Measurements from ENCODE around the gene TEX9.

TEX9 gene

DNA sequence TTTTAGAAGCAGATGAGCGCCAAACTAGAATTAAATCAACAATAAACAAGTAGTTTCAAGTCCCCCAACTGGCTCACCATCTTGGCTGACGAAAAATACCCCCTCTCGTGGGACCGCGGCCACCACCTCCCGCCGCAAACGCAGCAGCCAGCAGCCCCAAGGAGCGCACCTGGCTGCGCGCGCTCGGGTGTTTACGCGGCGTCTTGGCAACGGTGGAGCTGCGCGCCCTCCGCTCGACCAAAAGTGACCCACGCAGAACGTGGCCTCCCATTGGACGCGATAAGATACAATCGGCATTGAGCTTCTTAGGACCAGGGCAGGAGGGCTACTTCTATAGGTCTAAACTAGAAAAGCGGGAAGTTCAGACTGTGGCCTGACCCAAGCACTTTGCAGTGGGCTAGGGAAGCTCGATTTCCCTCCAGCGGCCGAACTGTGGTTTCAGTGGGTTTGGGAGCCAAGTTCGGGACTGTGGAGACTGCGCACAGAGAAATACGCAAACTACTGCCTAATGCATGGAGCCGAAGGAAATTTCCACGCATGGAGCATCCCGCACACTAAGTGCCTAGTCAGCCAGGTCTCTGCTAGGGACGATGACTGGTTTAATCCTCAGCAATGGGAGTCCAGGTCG is 99.8 kb downstream of the TEX9 start, which contains the start of gene MNS1:
Gene MNS1 (minus strand): TSS at position 245 of the 628 bp plus-strand sequence. CDS start 165 bp downstream, at position 80.
- no peaks in the 10 kb centered on the region for H3K36me3 ChIP-seq (ENCODE audit: control insufficient read depth in 1 of 2, insufficient read depth in 2 of 2, low read length in 2 of 2)
- H3K27ac ChIP-seq (ENCODE audit: low read depth, low read length) = no peak within 1 kb of the TSS
- H3K4me1 ChIP-seq (ENCODE audit: control insufficient read depth in 1 of 2, insufficient read depth in 2 of 2, low read length in 2 of 2) = peaks cover 20 to 24% of the 10 kb centered on the region in 2 donors
- peak within 1 kb of the TSS; percentile 16 to 35 for H3K9ac ChIP-seq (ENCODE audit: low read depth in 1 of 2, low read length in 2 of 2)
- H3K9me3 ChIP-seq (ENCODE audit: control insufficient read depth in 1 of 2, low read length in 2 of 2) = no peaks in the 10 kb centered on the region
- H3K4me3 ChIP-seq (ENCODE audit: low read depth in 1 of 2, low read length in 2 of 2) = peak within 1 kb of the TSS; percentile 75 to 77
- no peaks in the 10 kb centered on the region for H3K27me3 ChIP-seq (ENCODE audit: control insufficient read depth in 1 of 2, insufficient read depth in 2 of 2, low read length in 2 of 2)

DNA sequence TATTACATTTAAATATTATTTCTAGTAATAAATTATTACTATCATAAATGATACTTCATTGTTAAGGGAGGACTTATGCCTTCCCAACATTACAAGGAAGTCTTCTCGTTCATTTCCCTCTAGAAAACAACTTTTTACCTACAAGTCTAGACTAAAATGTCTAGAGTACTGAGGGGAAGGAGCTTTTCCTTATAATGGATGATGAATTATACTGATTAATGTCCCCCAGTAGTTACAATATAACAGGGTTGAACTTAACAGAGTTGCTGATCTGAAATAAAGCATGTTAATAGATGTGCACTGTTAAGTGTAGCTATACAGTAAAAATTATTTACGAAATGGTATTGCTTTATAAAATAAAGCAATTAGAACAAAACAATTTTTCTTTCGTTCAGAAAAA is 102.4 kb downstream of the TEX9 start:
- Histone ChIP-seq H3K27ac (ENCODE audit: low read depth, low read length) (no peak overlapping the region), H3K4me1 (ENCODE audit: control insufficient read depth in 1 of 2, insufficient read depth in 2 of 2, low read length in 2 of 2) (peaks cover 21 to 24% of the 10 kb centered on the region in 2 donors), H3K9ac (ENCODE audit: low read depth in 1 of 2, low read length in 2 of 2) (no peak overlapping the region), H3K9me3 (ENCODE audit: control insufficient read depth in 1 of 2, low read length in 2 of 2) (no peaks in the 10 kb centered on the region), H3K27me3 (ENCODE audit: control insufficient read depth in 1 of 2, insufficient read depth in 2 of 2, low read length in 2 of 2) (no peaks in the 10 kb centered on the region), H3K4me3 (ENCODE audit: low read depth in 1 of 2, low read length in 2 of 2) (peak overlapping the region in 1 of 2 donors; percentile 54), H3K36me3 (ENCODE audit: control insufficient read depth in 1 of 2, insufficient read depth in 2 of 2, low read length in 2 of 2) (no peaks in the 10 kb centered on the region)

DNA sequence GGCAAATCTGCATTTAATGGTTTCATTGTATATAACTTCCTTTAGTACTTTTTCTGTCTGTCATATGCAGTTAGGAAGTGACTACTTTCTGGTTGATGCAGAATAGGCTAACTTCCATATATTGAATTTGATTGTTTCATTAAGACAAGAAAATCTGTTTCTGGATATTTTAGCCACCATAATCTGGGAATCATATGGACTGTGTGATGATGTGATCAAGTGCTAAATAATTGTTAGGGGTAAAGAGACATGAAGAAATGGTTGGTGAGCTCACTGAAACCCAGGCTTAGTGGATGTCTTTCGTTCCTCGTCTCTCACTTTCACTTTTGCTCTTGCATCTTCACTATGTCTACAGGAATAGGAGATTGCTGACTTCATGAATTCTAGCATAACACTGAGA is 103.2 kb downstream of the TEX9 start:
- Histone ChIP-seq H3K27me3 (ENCODE audit: control insufficient read depth in 1 of 2, insufficient read depth in 2 of 2, low read length in 2 of 2) (no peaks in the 10 kb centered on the region), H3K36me3 (ENCODE audit: control insufficient read depth in 1 of 2, insufficient read depth in 2 of 2, low read length in 2 of 2) (no peaks in the 10 kb centered on the region), H3K27ac (ENCODE audit: low read depth, low read length) (no peak overlapping the region), H3K4me1 (ENCODE audit: control insufficient read depth in 1 of 2, insufficient read depth in 2 of 2, low read length in 2 of 2) (peaks cover 21 to 24% of the 10 kb centered on the region in 2 donors), H3K9ac (ENCODE audit: low read depth in 1 of 2, low read length in 2 of 2) (peak overlapping the region in 1 of 2 donors; percentile 8), H3K4me3 (ENCODE audit: low read depth in 1 of 2, low read length in 2 of 2) (peak overlapping the region; percentile 53 to 54), H3K9me3 (ENCODE audit: control insufficient read depth in 1 of 2, low read length in 2 of 2) (no peaks in the 10 kb centered on the region)

DNA sequence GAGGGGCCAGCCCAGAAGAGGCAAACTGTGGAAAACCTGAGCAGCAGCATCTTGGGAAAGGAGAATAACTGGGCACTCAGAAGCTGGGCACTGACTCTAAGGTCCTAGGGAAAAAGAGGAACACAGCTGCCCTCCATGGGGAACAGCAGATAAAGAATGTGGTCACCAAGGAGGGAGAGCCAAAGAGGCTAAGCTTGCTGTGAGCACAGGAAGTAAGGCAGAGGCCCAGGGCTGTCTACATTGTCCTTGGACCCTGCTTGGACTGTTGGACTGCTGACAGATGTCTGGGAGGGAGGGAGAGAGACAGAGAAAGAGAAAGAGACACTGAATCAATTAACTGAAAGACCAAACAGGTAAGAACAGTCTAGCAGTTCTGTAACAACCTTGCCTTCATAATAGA is 104.3 kb downstream of the TEX9 start:
- peaks cover 21 to 24% of the 10 kb centered on the region in 2 donors for H3K4me1 ChIP-seq (ENCODE audit: control insufficient read depth in 1 of 2, insufficient read depth in 2 of 2, low read length in 2 of 2)
- H3K27me3 ChIP-seq (ENCODE audit: control insufficient read depth in 1 of 2, insufficient read depth in 2 of 2, low read length in 2 of 2) = no peaks in the 10 kb centered on the region
- no peak overlapping the region for H3K27ac ChIP-seq (ENCODE audit: low read depth, low read length)
- no peaks in the 10 kb centered on the region for H3K36me3 ChIP-seq (ENCODE audit: control insufficient read depth in 1 of 2, insufficient read depth in 2 of 2, low read length in 2 of 2)
- peak overlapping the region; percentile 16 to 17 for H3K4me3 ChIP-seq (ENCODE audit: low read depth in 1 of 2, low read length in 2 of 2)
- no peaks in the 10 kb centered on the region for H3K9me3 ChIP-seq (ENCODE audit: control insufficient read depth in 1 of 2, low read length in 2 of 2)
- H3K9ac ChIP-seq (ENCODE audit: low read depth in 1 of 2, low read length in 2 of 2) = no peak overlapping the region

DNA sequence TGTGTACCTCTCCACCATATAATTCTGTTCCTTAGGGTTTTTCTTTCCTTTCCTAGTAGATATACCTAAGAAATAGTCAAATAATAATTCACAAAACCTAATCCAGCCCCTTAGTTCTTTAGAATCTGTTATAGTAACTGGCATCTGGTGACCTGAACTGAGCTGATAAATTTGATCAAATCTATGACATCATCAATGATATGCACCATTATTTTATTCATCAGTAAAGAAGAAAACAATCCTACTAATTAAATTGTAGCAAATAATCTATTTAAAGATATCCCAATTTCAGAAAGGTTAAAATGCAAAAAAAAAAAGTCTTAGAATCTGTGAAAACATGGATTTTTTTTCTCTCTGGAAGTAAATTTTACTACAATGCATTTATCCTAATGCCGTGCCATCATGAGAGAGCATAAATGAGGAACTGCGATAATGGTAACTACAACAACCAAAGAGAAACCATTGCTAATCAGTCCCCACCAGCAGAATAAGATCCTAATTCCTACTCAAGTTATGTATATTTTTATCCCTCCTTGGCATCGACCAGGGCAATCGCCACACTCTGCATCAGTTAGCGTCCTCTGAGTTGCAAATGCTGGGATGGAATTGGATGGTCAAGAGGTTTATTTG is 106.3 kb downstream of the TEX9 start:
- Histone ChIP-seq H3K27me3 (ENCODE audit: control insufficient read depth in 1 of 2, insufficient read depth in 2 of 2, low read length in 2 of 2) (no peaks in the 10 kb centered on the region), H3K27ac (ENCODE audit: low read depth, low read length) (no peak overlapping the region), H3K4me3 (ENCODE audit: low read depth in 1 of 2, low read length in 2 of 2) (no peak overlapping the region), H3K36me3 (ENCODE audit: control insufficient read depth in 1 of 2, insufficient read depth in 2 of 2, low read length in 2 of 2) (no peaks in the 10 kb centered on the region), H3K4me1 (ENCODE audit: control insufficient read depth in 1 of 2, insufficient read depth in 2 of 2, low read length in 2 of 2) (peaks cover 18 to 21% of the 10 kb centered on the region in 2 donors), H3K9me3 (ENCODE audit: control insufficient read depth in 1 of 2, low read length in 2 of 2) (no peaks in the 10 kb centered on the region), H3K9ac (ENCODE audit: low read depth in 1 of 2, low read length in 2 of 2) (no peak overlapping the region)

DNA sequence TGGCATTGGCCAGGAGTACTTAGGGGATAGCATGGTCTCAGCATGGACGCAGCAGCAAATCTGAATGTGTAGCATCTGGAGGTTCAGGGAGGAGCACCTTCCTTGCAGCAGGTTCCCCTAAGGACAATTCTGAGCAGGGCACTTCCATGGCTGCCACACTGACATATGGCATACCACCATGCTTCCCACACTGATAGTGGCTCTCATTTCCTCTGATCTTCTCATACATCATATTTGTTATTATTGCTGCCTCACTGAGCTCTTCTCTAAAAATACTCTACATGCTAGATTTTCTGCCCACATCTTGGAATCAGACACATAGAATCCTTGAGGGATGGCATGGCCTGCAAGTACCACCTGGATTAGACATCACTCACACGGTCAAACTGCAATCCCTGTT is 107.1 kb downstream of the TEX9 start:
- H3K9ac ChIP-seq (ENCODE audit: low read depth in 1 of 2, low read length in 2 of 2) = no peak overlapping the region
- no peak overlapping the region for H3K27ac ChIP-seq (ENCODE audit: low read depth, low read length)
- H3K27me3 ChIP-seq (ENCODE audit: control insufficient read depth in 1 of 2, insufficient read depth in 2 of 2, low read length in 2 of 2) = no peaks in the 10 kb centered on the region
- no peak overlapping the region for H3K4me3 ChIP-seq (ENCODE audit: low read depth in 1 of 2, low read length in 2 of 2)
- H3K36me3 ChIP-seq (ENCODE audit: control insufficient read depth in 1 of 2, insufficient read depth in 2 of 2, low read length in 2 of 2) = no peaks in the 10 kb centered on the region
- H3K9me3 ChIP-seq (ENCODE audit: control insufficient read depth in 1 of 2, low read length in 2 of 2) = no peaks in the 10 kb centered on the region
- peaks cover 18 to 20% of the 10 kb centered on the region in 2 donors for H3K4me1 ChIP-seq (ENCODE audit: control insufficient read depth in 1 of 2, insufficient read depth in 2 of 2, low read length in 2 of 2)

DNA sequence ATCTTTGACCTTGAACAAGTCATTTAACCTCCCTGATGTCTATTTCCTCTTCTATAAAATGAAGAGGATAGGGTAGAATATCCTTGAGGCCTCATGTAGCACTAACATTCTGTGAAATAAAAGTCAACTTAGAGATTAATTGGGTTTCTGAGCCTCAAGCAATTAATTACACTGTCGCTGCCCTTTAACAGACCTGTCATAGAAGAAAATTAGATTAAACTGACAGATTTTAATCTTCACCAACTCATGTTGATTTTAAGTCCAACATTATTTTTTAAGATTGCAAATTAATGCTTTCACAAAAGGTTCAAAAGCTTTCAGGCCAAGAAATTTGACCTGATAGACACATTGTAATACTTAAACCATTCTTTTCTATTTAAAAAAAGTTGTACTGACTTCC is 107.8 kb downstream of the TEX9 start:
- no peak overlapping the region for H3K4me3 ChIP-seq (ENCODE audit: low read depth in 1 of 2, low read length in 2 of 2)
- no peak overlapping the region for H3K27ac ChIP-seq (ENCODE audit: low read depth, low read length)
- peaks cover 13 to 14% of the 10 kb centered on the region in 2 donors for H3K4me1 ChIP-seq (ENCODE audit: control insufficient read depth in 1 of 2, insufficient read depth in 2 of 2, low read length in 2 of 2)
- no peaks in the 10 kb centered on the region for H3K36me3 ChIP-seq (ENCODE audit: control insufficient read depth in 1 of 2, insufficient read depth in 2 of 2, low read length in 2 of 2)
- H3K27me3 ChIP-seq (ENCODE audit: control insufficient read depth in 1 of 2, insufficient read depth in 2 of 2, low read length in 2 of 2) = no peaks in the 10 kb centered on the region
- no peaks in the 10 kb centered on the region for H3K9me3 ChIP-seq (ENCODE audit: control insufficient read depth in 1 of 2, low read length in 2 of 2)
- H3K9ac ChIP-seq (ENCODE audit: low read depth in 1 of 2, low read length in 2 of 2) = no peak overlapping the region

DNA sequence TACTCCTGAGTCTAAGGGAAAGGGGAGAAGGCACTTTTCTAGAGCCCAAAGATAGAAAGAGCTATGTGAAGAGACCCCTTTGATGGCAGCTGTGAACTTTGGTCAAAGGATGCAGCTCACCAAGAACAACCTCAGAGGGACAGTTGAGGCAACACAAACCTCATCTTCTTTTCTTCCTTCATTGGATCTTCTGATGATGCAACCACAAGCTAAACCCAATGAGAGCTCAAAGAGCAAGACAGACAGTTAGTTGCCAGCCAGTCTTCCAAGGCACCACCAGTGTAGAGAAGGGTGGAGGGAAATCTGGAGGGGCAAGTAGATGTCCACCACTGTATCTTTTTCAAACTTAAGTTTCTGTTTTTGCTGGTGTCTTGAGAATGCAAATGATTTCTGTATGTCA is 110.1 kb downstream of the TEX9 start:
- Histone ChIP-seq H3K9me3 (ENCODE audit: control insufficient read depth in 1 of 2, low read length in 2 of 2) (no peaks in the 10 kb centered on the region), H3K9ac (ENCODE audit: low read depth in 1 of 2, low read length in 2 of 2) (no peak overlapping the region), H3K36me3 (ENCODE audit: control insufficient read depth in 1 of 2, insufficient read depth in 2 of 2, low read length in 2 of 2) (no peaks in the 10 kb centered on the region), H3K4me1 (ENCODE audit: control insufficient read depth in 1 of 2, insufficient read depth in 2 of 2, low read length in 2 of 2) (no peaks in the 10 kb centered on the region), H3K27ac (ENCODE audit: low read depth, low read length) (no peak overlapping the region), H3K4me3 (ENCODE audit: low read depth in 1 of 2, low read length in 2 of 2) (no peak overlapping the region), H3K27me3 (ENCODE audit: control insufficient read depth in 1 of 2, insufficient read depth in 2 of 2, low read length in 2 of 2) (no peaks in the 10 kb centered on the region)

Measured in duodenal mucosa (tissue), 2 donors.